Measurements from ENCODE around the gene EML3.

GRCh38 chr11:62613291-62613778 is 760 bp upstream of the EML3 start:
- TF ChIP-seq CTCF (IDR thresholded peaks at IDR 0.05; ENCODE audit: poor library complexity, severe bottlenecking) (no peak), EP300 (conservative IDR thresholded peaks at IDR 0.05; ENCODE audit: poor library complexity, severe bottlenecking) (no peak)
